Duodenal mucosa (tissue), 2 donors: ENCODE results near the gene ZNF280A.
"Not testable (repeated sequence)": the region's sequence is repeated elsewhere in the genome, so short reads cannot be mapped to it uniquely, and the experiment has no call there.

Experiments
- H3K27ac ChIP-seq: one replicate; pipeline ENCODE4 v1.7.0; 2013; ENCODE audit warnings: low read depth, low read length
- H3K27me3 ChIP-seq, 2 donors: one replicate each; pipeline ENCODE4 v1.7.0; 2013; ENCODE audit warnings: low read length in 2 of 2, control low read depth in 1 of 2; ENCODE audit not compliant: insufficient read depth in 2 of 2, control insufficient read depth in 1 of 2
- H3K36me3 ChIP-seq, 2 donors: one replicate each; pipeline ENCODE4 v1.7.0; 2013; ENCODE audit warnings: low read length in 2 of 2, control low read depth in 1 of 2; ENCODE audit not compliant: insufficient read depth in 2 of 2, control insufficient read depth in 1 of 2
- H3K4me1 ChIP-seq, 2 donors: one replicate each; pipeline ENCODE4 v1.7.0; 2013; ENCODE audit warnings: low read length in 2 of 2, control low read depth in 1 of 2; ENCODE audit not compliant: insufficient read depth in 2 of 2, control insufficient read depth in 1 of 2
- H3K4me3 ChIP-seq, 2 donors: one replicate each; pipeline ENCODE4 v1.7.0; 2013; ENCODE audit warnings: low read length in 2 of 2, low read depth in 1 of 2
- H3K9ac ChIP-seq, 2 donors: one replicate each; pipeline ENCODE4 v1.7.0; 2013; ENCODE audit warnings: low read length in 2 of 2, low read depth in 1 of 2
- H3K9me3 ChIP-seq, 2 donors: one replicate each; pipeline ENCODE4 v1.7.0; 2013; ENCODE audit warnings: low read length in 2 of 2, control low read depth in 1 of 2; ENCODE audit not compliant: control insufficient read depth in 1 of 2

The ZNF280A gene

GRCh38 chr22:22471104-22471503, 49.0 kb downstream of the ZNF280A start:
- H3K4me1 ChIP-seq, H3K27ac ChIP-seq, H3K9ac ChIP-seq, H3K9me3 ChIP-seq, H3K27me3 ChIP-seq, H3K4me3 ChIP-seq, H3K36me3 ChIP-seq: not testable (repeated sequence)

DNA sequence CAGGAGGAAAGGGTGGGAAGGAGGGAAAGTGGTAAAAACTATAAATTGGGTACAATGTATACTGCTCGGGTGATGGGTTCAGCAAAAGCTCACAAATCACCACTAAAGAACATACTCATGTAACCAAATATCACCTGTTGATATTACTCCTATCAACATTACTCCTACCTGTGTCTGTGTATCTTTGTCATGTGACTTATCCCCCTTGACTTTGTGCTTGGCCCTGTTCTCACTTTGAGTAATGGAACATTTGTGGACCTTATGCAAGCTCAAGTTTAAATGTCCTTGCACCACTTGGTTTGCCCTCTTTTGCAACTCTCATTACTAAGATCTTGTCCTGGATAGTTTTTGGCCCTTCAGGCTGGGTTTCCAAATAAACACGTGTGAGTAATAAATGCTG, 50.5 kb downstream of the ZNF280A start:
- no peaks in the 10 kb centered on the region for H3K4me1 ChIP-seq
- H3K4me3 ChIP-seq: no peak overlapping the region
- peaks cover 0 to 4% of the 10 kb centered on the region in 2 donors for H3K9me3 ChIP-seq
- H3K36me3 ChIP-seq: no peaks in the 10 kb centered on the region
- no peaks in the 10 kb centered on the region for H3K27me3 ChIP-seq
- no peak overlapping the region for H3K9ac ChIP-seq
- no peak overlapping the region for H3K27ac ChIP-seq

- not testable (repeated sequence) for H3K4me3 ChIP-seq, H3K4me1 ChIP-seq, H3K27me3 ChIP-seq, H3K27ac ChIP-seq, H3K9me3 ChIP-seq, H3K36me3 ChIP-seq, H3K9ac ChIP-seq
Observed at GRCh38 chr22:22468794-22469469, 51.1 kb downstream of the ZNF280A start.

DNA sequence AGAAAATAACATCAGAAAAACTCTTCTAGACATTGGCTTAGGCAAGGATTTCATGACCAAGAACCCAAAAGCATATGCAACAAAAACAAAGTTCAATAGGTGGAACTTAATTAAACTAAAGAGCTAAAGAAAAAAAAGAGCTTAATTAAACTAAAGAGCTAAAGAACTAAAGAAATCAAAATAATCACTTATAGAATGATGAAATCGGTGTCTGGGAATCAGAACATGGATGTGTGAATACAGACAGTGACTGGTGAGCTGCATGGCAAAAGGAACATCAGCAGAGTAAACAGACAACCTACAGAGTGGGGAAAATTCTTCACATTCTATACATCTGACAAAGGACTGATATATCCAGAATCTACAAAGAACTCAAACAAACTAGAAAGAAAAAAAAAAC, 53.0 kb downstream of the ZNF280A start:
- Histone ChIP-seq H3K36me3 (no peaks in the 10 kb centered on the region), H3K4me1 (no peaks in the 10 kb centered on the region), H3K9ac (no peak overlapping the region), H3K4me3 (no peak overlapping the region), H3K27me3 (peaks cover 0 to 7% of the 10 kb centered on the region in 2 donors), H3K9me3 (peaks cover 0 to 4% of the 10 kb centered on the region in 2 donors), H3K27ac (no peak overlapping the region)

- Histone ChIP-seq H3K27ac (no peak overlapping the region), H3K36me3 (no peaks in the 10 kb centered on the region), H3K4me1 (no peaks in the 10 kb centered on the region), H3K9me3 (peaks cover 0 to 4% of the 10 kb centered on the region in 2 donors), H3K27me3 (peaks cover 0 to 7% of the 10 kb centered on the region in 2 donors), H3K9ac (no peak overlapping the region), H3K4me3 (no peak overlapping the region)
Observed at GRCh38 chr22:22465782-22466181, 54.3 kb downstream of the ZNF280A start.

- Histone ChIP-seq H3K4me3 (no peak overlapping the region), H3K4me1 (no peaks in the 10 kb centered on the region)
Observed at GRCh38 chr22:22465094-22465602, 54.9 kb downstream of the ZNF280A start.

DNA sequence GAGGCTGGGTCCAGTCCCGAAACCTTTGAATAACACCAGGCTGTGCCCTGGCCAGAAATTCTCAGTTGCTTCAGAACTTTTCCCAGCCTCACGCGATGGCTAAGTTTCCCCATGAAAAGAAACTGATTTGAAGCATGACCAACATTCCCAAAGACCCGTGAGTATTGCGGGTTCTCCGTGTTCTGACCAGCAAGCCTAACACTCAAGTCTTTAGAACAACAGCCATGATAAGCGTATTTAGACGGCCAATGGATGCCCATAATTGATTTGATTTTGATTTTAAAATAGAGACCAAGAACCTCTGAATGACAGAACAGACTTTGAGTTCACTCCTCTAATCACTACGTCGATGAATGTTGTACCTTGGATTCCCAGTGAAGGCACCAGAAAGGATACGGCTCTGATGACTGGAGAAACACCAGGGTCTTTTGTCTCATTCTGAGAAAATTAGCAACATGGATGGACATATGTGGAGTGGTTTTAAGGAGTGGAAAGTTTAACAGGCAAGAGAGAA, 55.5 kb downstream of the ZNF280A start:
- Histone ChIP-seq H3K36me3 (no peaks in the 10 kb centered on the region), H3K9ac (no peak overlapping the region), H3K9me3 (peaks cover 6 to 11% of the 10 kb centered on the region in 2 donors), H3K27me3 (peaks cover 0 to 7% of the 10 kb centered on the region in 2 donors), H3K27ac (no peak overlapping the region), H3K4me1 (no peaks in the 10 kb centered on the region), H3K4me3 (no peak overlapping the region)

More at GRCh38 chr22:22465094-22465602, 54.9 kb downstream of the ZNF280A start:
- H3K9ac ChIP-seq: no peak overlapping the region
- peaks cover 1 to 7% of the 10 kb centered on the region in 2 donors for H3K9me3 ChIP-seq
- H3K36me3 ChIP-seq: no peaks in the 10 kb centered on the region
- H3K27me3 ChIP-seq: peaks cover 0 to 7% of the 10 kb centered on the region in 2 donors
- H3K27ac ChIP-seq: no peak overlapping the region

DNA sequence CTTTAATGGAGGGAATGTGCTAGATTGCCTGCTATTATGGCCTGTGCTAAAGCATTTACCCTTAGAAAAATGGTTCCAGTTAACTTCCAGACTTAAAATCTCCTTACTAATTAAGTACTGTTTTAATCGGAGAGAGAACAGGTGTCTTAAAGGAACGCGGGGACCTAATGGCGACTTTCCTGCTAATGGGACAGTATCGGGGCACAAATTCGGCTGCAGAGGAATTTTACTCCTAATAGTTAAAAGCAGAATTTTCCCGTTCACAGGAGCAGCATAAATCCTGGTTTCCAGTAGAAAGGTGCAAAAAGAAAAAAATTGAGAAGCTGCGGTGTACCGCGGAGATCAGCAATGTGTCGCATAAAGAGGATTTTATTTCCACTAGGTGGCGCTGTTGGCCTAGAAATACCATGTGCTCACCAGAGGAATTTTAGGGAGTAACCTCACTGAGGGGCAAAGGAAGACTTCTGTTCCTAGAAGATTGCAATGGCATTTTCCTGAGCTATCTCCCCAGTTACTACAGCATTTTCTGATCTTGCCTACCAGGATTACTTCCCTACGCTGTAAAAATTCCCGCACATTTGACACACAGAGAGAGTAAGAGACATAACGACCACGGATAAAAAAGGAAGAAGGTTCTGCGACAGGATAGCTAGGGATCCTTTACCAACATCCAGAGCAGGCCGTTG, 56.1 kb downstream of the ZNF280A start:
- Histone ChIP-seq H3K4me1 (no peaks in the 10 kb centered on the region), H3K4me3 (no peak overlapping the region), H3K9ac (no peak overlapping the region), H3K36me3 (no peaks in the 10 kb centered on the region), H3K27me3 (peaks cover 0 to 7% of the 10 kb centered on the region in 2 donors), H3K27ac (no peak overlapping the region), H3K9me3 (peaks cover 12 to 14% of the 10 kb centered on the region in 2 donors)
